Activated T-helper 1 cell treated with anti-CD3 and anti-CD28 coated beads, Interleukin-12 subunit alpha, Interleukin-12 subunit beta, Interleukin-2, Interleukin-4 antibody, amounts not matched to agents 30 ng/mL and 10 ng/mL and 1 ng/mL, durations not matched to agents 14 hours and 24 hours and 36 hours (primary cell): Measurements from ENCODE around the gene SPEM2. TPM values are rescaled to one million over a fixed set of nuclear protein-coding genes. Genes with fewer than 3 reads are reported as not detected.

Experiments used
- DNase-seq: peaks from one replicate; pipeline ENCODE4 v3.0.0; 2021; ENCODE audit warnings: low spot score
- H3K27ac Mint-ChIP-seq: one replicate; pipeline ENCODE4 v1.8.0; 2021; ENCODE audit warnings: mild to moderate bottlenecking, mixed read lengths
- H3K27me3 Mint-ChIP-seq: one replicate; pipeline ENCODE4 v1.8.0; 2022; ENCODE audit warnings: mild to moderate bottlenecking, moderate library complexity, mixed read lengths; ENCODE audit not compliant: insufficient read depth
- H3K36me3 Mint-ChIP-seq: one replicate; pipeline ENCODE4 v1.8.0; 2021; ENCODE audit warnings: low read depth, mixed read lengths
- H3K4me1 Mint-ChIP-seq: one replicate; pipeline ENCODE4 v1.8.0; 2021; ENCODE audit warnings: low read depth, mixed read lengths
- H3K4me3 Mint-ChIP-seq: one replicate; pipeline ENCODE4 v1.8.0; 2021; ENCODE audit warnings: mild to moderate bottlenecking, moderate library complexity, mixed read lengths
- H3K9me3 Mint-ChIP-seq: one replicate; pipeline ENCODE4 v1.8.0; 2021; ENCODE audit warnings: mixed read lengths
- intact Hi-C: fragments of 100-400 bp; cut with micrococcal nuclease; formaldehyde crosslinking; loops from one replicate; pipeline ENCODE4 v1.15.1; 2024
- total RNA-seq: library from RNA; stranded (reverse); gene quantifications from 2 replicates; pipeline ENCODE4 v1.2.3, GENCODE V29; 2022

SPEM2 gene
- total RNA-seq, 1 donor from 2014 or later = not detected

- H3K4me3 Mint-ChIP-seq = peak overlapping the region; percentile 97
- H3K27ac Mint-ChIP-seq = peak overlapping the region; percentile 70
- H3K9me3 Mint-ChIP-seq = no peaks in the 10 kb centered on the region
Observed at GRCh38 chr17:7392696-7393612, 32.5 kb upstream of the SPEM2 start.

DNA sequence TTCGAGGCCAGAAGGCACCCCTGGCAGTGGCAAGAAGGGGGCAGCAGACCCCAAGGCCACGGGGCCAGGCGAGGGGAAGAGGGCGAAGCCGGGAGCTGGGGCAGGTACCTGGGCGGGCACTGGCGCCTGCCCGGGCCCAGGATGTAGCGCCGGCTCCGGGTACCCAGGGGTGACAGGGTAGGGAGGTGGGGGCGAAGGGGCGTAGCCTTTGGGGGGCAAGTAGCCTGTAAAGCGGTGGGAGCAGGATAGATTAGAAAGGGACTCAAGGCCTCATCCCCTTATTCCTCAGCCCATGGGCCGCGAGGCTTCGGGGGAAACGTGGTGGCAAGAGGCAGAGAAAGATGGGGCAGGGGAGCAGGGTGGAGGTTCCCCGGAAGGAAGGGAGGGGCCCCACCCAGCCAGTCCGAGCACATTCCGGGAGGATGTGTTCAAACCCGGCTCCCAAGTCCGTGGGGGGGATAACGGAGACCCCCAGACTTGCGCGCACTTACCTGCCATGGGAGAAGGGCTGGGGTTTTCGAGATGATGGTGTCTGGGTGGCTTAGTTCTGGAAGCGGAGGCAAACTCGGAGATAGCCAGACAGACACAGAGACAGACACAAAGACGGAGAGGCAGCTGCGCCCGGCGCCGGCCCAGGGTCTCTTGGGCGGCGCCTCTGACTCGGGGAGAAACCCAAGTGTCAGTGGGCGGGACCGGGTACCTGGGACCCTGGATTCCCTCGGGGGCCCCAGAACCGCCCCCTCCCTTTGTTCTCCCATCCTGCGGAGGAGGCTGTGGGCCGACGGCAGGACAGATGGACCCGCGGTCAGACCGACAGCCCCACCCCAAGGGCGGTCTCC, 31.6 kb upstream of the SPEM2 start:
- H3K9me3 Mint-ChIP-seq = no peaks in the 10 kb centered on the region
- peaks cover 22% of the 10 kb centered on the region for H3K4me1 Mint-ChIP-seq
- peaks cover 2% of the 10 kb centered on the region for H3K27me3 Mint-ChIP-seq
- DNase-seq = peak; percentile 19
- intact Hi-C loops = loop anchor here (1.0 to 2.0 kb wide), 6 partner anchors 10 to 91 kb away; partner anchors contain the start of genes EIF5A, NEURL4, POLR2A and TMEM256
- peaks cover 16% of the 10 kb centered on the region for H3K36me3 Mint-ChIP-seq
- H3K27ac Mint-ChIP-seq = peak overlapping the region; percentile 82
- peak overlapping the region; percentile 97 for H3K4me3 Mint-ChIP-seq

More at GRCh38 chr17:7392696-7393612, 32.5 kb upstream of the SPEM2 start:
- H3K4me1 Mint-ChIP-seq = peaks cover 22% of the 10 kb centered on the region
- no peak for DNase-seq
- peaks cover 16% of the 10 kb centered on the region for H3K36me3 Mint-ChIP-seq
- intact Hi-C loops = no loop called here
- H3K27me3 Mint-ChIP-seq = peaks cover 2% of the 10 kb centered on the region

DNA sequence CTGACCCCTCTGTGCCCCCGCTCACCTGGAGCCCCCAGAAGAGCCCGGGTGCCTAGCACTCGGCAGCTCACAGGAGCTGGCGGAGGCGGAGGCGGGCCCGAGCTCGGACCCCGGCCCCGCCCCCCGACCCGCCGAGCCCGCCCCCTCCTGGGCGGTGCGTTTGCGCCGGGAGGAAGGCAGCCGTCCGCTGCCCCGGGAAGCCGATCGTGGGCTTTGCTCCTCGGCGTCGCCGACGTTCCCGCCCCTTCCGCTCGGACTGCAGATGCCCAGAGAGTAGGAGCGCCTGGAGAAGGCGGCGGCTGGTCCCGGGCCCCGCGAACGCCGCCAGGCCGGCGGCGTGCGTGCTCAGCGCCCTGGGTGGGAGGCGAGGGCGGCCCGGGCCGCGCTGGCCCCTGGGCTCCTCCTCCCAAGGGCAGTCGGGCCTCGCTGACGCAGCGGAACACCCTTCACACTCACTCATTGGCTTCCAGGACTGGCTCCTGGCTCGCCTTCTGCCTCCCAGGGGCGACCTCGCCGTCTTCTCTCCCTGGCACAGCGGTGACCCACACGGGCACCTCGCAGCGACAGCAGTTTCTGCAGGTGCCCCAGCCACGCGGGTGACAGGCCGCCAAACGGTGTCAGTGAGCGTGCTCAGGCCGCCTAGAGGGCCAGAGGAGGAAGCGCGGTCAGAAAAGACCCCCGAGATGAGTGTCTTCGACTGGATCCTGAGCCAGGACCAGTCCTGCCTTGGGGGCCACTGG, 30.8 kb upstream of the SPEM2 start, which contains the start of gene PLSCR3:
TSS of gene PLSCR3 (minus strand) at position 74 of the 740 bp plus-strand sequence. CDS start 415 bp downstream, outside the sequence.
- peak; percentile 82 for DNase-seq
- Mint-ChIP-seq H3K4me3 (peak within 1 kb of the TSS; percentile 97), H3K27ac (peak within 1 kb of the TSS; percentile 96), H3K27me3 (peaks cover 2% of the 10 kb centered on the region), H3K4me1 (peaks cover 22% of the 10 kb centered on the region), H3K9me3 (no peaks in the 10 kb centered on the region), H3K36me3 (peaks cover 16% of the 10 kb centered on the region)
- intact Hi-C loops = loop anchor here (1.0 to 2.0 kb wide), 6 partner anchors 10 to 90 kb away; partner anchors contain the start of genes EIF5A, NEURL4, POLR2A and TMEM256

DNA sequence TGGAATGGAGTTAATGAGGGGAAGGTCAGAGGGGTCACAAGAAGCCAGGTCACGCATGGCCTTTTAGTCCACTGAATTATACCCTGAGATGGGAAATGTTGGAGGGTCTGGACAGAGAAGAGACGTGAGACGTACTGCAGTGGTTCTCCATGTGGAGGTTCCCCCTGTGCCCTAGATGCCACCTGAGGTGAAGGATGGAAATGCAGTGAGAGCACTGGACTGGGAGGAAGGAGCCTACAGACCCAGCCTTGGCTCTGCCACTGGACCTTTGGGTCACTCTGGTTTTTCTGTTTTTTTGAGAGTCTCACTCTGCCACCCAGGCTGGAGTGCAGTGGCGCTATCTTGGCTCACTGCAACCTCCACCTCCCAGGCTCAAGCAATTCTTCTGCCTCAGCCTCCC, 29.3 kb upstream of the SPEM2 start:
- DNase-seq = no peak
- H3K36me3 Mint-ChIP-seq = peaks cover 13% of the 10 kb centered on the region
- peak overlapping the region; percentile 19 for H3K4me3 Mint-ChIP-seq
- no peak overlapping the region for H3K27ac Mint-ChIP-seq
- peaks cover 21% of the 10 kb centered on the region for H3K4me1 Mint-ChIP-seq
- H3K27me3 Mint-ChIP-seq = peaks cover 2% of the 10 kb centered on the region
- H3K9me3 Mint-ChIP-seq = no peaks in the 10 kb centered on the region
- intact Hi-C loops = no loop called here

- Mint-ChIP-seq H3K4me3 (no peak overlapping the region), H3K27me3 (peaks cover 2% of the 10 kb centered on the region), H3K36me3 (no peaks in the 10 kb centered on the region), H3K4me1 (peaks cover 13% of the 10 kb centered on the region), H3K9me3 (no peaks in the 10 kb centered on the region), H3K27ac (no peak overlapping the region)
- intact Hi-C loops = no loop called here
- DNase-seq = no peak
Observed at GRCh38 chr17:7398612-7399011, 26.8 kb upstream of the SPEM2 start.

DNA sequence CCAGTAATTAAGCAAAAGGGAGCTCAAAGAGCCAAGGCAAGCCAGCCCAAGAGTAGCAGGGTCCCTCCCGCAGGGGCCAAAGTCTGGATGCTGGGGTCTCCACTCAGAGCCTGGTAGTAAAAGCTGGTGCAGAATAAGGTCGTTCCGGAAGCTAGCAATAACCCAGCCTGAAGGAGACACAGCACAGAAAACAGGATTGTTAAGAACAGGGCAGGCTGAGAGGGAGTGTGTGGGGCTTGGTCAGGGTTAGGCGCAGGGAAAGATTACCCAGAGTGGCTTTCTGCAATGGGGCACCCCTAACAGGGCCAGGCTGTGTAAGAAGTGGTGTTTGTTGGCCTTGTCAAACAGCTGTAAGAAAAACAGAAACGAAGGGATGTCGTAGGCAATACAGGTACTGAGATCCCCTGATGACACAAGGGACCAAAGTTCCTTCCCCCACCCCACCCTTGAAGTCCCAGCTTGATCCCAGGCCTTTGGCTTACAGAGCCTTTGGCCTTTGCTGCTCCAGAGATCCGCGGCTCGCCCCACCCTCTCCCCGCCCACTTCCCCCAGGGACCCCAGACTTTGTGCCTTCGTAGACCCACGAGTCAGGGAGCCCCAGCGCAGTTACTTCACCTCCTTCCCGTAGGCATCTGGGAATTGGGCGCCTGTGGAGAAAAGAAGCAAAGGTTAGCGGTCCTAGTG, 22.2 kb upstream of the SPEM2 start:
- intact Hi-C loops = loop anchor here (5.0 kb wide), 4 partner anchors 151 to 961 kb away; partner anchors contain the start of genes CNTROB, CTDNEP1, ELP5 and PIMREG
- H3K4me1 Mint-ChIP-seq = peaks cover 13% of the 10 kb centered on the region
- peak overlapping the region; percentile 92 for H3K4me3 Mint-ChIP-seq
- DNase-seq = no peak
- H3K36me3 Mint-ChIP-seq = peaks cover 2% of the 10 kb centered on the region
- no peaks in the 10 kb centered on the region for H3K9me3 Mint-ChIP-seq
- H3K27me3 Mint-ChIP-seq = peaks cover 18% of the 10 kb centered on the region
- peak overlapping the region; percentile 81 for H3K27ac Mint-ChIP-seq

DNA sequence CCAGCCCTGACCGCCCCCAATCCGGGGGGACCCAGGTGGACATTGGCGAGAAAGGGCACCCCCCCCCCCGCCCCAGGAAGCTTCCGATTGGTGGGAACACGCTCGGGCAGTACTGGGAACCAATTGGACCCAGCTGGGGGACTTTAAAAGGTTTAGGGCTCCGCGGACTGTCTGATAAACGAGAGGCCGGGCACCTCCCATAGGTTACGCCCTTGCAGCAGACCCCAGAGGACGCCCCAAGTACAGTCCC, 21.8 kb upstream of the SPEM2 start:
- Mint-ChIP-seq H3K36me3 (peaks cover 2% of the 10 kb centered on the region), H3K4me3 (peak overlapping the region; percentile 92), H3K27me3 (peaks cover 18% of the 10 kb centered on the region), H3K9me3 (no peaks in the 10 kb centered on the region), H3K4me1 (peaks cover 13% of the 10 kb centered on the region), H3K27ac (peak overlapping the region; percentile 95)
- intact Hi-C loops = loop anchor here (5.0 kb wide), 4 partner anchors 151 to 961 kb away; partner anchors contain the start of genes CNTROB, CTDNEP1, ELP5 and PIMREG
- no peak for DNase-seq

DNA sequence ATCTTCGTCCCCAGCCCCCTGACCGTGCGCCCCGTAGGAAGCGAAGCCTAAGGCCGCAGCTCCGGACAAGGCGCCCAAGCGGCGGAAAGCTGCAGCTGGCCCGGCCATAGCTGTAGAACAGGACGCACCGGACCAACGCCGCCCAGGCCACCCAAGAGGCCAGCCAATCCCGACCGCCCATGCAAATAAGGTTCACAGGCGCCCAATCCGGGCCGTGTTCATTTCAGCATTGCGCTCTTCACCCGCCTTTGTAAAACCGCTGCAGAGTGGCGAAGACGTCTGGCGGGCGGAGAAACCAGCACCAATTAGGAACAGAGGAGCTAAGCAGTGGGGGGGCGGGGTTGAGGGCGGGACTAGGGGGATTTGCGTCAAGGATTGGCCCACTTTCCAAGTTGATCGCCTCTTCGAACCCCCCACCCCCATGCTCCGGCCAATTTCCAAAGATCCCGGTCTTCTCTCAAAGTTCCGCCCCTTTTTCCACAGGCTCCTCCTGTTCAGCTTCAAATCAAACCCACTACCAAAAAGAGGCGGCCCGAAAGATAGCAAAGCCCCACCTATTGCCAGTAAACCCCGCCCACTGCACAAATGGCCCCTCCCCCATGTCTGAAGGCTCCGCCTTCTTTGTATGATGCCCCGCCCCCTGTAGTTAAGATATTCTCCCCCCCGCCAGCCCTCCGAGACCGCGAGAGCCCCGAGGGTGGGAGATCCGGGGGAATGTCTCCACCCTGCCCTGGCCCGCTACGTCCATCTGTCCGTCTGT, 21.3 kb upstream of the SPEM2 start, which contains the start of gene TMEM256:
TSS of gene TMEM256 (minus strand) at position 121 of the 760 bp plus-strand sequence. CDS start at position 108, 13 bp downstream.
- peak within 1 kb of the TSS; percentile 92 for H3K4me3 Mint-ChIP-seq
- intact Hi-C loops = loop anchor here (1.0 to 5.0 kb wide), 19 partner anchors 10 to 962 kb away; partner anchors contain the start of genes CNTROB, CTDNEP1, EIF5A and ELP5
- H3K27ac Mint-ChIP-seq = peak within 1 kb of the TSS; percentile 95
- peaks cover 21% of the 10 kb centered on the region for H3K27me3 Mint-ChIP-seq
- H3K36me3 Mint-ChIP-seq = peaks cover 2% of the 10 kb centered on the region
- H3K4me1 Mint-ChIP-seq = peaks cover 13% of the 10 kb centered on the region
- no peaks in the 10 kb centered on the region for H3K9me3 Mint-ChIP-seq
- DNase-seq = peak; percentile 94

- DNase-seq = no peak
- intact Hi-C loops = loop anchor here (1.0 to 5.0 kb wide), 19 partner anchors 11 to 963 kb away; partner anchors contain the start of genes CNTROB, CTDNEP1, EIF5A and ELP5
Observed at GRCh38 chr17:7404737-7405349, 20.6 kb upstream of the SPEM2 start.

GRCh38 chr17:7405350-7406234, 19.8 kb upstream of the SPEM2 start:
- peak overlapping the region; percentile 77 for H3K4me3 Mint-ChIP-seq
- H3K4me1 Mint-ChIP-seq = peaks cover 13% of the 10 kb centered on the region
- no peaks in the 10 kb centered on the region for H3K9me3 Mint-ChIP-seq
- H3K36me3 Mint-ChIP-seq = peaks cover 2% of the 10 kb centered on the region
- intact Hi-C loops = no loop called here
- peak overlapping the region; percentile 70 for H3K27ac Mint-ChIP-seq
- peaks cover 26% of the 10 kb centered on the region for H3K27me3 Mint-ChIP-seq
- no peak for DNase-seq

More at GRCh38 chr17:7404737-7405349, 20.6 kb upstream of the SPEM2 start:
- Mint-ChIP-seq H3K27ac (peak overlapping the region; percentile 95), H3K27me3 (peaks cover 22% of the 10 kb centered on the region), H3K4me3 (peak overlapping the region; percentile 92), H3K36me3 (peaks cover 2% of the 10 kb centered on the region), H3K9me3 (no peaks in the 10 kb centered on the region), H3K4me1 (peaks cover 13% of the 10 kb centered on the region)
